ENCODE measurements around the gene DOK3. TPM values are rescaled to one million over a fixed set of nuclear protein-coding genes. Genes with fewer than 3 reads are reported as not detected.

Gene DOK3
- total RNA-seq, 4 donors from 2014 or later, result 6.1 to 16.6 (median 6.6) TPM

DNA sequence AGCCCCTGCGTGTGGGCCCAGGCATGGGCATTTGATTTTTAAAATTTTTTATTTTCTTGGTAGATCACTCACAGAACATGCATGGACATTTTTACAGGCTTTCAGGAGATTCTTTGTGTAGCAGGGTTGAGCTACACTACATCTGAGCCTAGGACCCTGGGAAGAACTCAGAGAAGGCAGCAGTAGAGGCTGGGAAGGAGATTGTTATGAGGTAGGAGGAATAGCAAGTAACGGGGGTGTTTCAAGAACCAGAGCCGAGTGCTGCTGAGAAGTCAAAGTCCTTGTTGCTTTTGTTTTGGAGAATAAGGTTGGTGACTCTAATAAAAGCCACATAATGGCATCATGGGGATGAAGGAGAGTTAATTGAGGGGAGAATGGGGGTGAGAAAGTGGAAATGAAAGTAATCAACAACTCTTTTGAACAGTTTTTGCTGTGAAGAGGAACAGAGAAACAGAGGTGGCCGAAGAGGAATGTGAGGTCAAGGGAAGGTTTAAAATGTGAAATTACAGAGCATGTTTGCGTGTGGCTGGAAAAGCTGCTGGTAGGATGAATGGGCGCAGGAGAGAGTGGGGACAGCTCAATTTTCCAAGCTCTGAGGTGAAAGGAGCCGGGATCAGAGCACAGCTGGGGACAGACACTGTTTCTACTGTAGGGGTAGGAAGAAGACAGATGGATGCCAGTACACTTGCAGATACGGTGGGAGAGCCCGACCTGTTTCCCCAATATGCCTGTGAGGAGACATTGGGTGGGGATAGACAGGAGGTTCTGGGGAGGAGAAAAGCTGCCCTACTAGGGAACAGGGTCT, 7.5 kb downstream of the DOK3 start:
- H3K27ac ChIP-seq, result no peak overlapping the region
- H3K36me3 ChIP-seq, result peaks cover 0 to 4% of the 10 kb centered on the region in 2 donors
- no peaks in the 10 kb centered on the region for H3K27me3 ChIP-seq
- no peak for ATAC-seq
- TF ChIP-seq EP300 (IDR thresholded peaks at IDR 0.05) (no peak), POLR2AphosphoS5 (IDR thresholded peaks at IDR 0.05) (no peak), POLR2A (IDR thresholded peaks at IDR 0.05) (no peak)
- TF ChIP-seq, protein P1, sequence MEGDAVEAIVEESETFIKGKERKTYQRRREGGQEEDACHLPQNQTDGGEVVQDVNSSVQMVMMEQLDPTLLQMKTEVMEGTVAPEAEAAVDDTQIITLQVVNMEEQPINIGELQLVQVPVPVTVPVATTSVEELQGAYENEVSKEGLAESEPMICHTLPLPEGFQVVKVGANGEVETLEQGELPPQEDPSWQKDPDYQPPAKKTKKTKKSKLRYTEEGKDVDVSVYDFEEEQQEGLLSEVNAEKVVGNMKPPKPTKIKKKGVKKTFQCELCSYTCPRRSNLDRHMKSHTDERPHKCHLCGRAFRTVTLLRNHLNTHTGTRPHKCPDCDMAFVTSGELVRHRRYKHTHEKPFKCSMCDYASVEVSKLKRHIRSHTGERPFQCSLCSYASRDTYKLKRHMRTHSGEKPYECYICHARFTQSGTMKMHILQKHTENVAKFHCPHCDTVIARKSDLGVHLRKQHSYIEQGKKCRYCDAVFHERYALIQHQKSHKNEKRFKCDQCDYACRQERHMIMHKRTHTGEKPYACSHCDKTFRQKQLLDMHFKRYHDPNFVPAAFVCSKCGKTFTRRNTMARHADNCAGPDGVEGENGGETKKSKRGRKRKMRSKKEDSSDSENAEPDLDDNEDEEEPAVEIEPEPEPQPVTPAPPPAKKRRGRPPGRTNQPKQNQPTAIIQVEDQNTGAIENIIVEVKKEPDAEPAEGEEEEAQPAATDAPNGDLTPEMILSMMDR (IDR thresholded peaks at IDR 0.05), result no peak
- peaks cover 0 to 26% (median 14%) of the 10 kb centered on the region in 3 donors for H3K4me1 ChIP-seq
- no peaks in the 10 kb centered on the region for H3K9me3 ChIP-seq
- H3K4me3 ChIP-seq, result no peak overlapping the region
- 49 to 50% methylated on average over 6 to 9 of the region's 9 CpGs for WGBS, 2 donors (ENCODE audit: low coverage in 1 of 2)

DNA sequence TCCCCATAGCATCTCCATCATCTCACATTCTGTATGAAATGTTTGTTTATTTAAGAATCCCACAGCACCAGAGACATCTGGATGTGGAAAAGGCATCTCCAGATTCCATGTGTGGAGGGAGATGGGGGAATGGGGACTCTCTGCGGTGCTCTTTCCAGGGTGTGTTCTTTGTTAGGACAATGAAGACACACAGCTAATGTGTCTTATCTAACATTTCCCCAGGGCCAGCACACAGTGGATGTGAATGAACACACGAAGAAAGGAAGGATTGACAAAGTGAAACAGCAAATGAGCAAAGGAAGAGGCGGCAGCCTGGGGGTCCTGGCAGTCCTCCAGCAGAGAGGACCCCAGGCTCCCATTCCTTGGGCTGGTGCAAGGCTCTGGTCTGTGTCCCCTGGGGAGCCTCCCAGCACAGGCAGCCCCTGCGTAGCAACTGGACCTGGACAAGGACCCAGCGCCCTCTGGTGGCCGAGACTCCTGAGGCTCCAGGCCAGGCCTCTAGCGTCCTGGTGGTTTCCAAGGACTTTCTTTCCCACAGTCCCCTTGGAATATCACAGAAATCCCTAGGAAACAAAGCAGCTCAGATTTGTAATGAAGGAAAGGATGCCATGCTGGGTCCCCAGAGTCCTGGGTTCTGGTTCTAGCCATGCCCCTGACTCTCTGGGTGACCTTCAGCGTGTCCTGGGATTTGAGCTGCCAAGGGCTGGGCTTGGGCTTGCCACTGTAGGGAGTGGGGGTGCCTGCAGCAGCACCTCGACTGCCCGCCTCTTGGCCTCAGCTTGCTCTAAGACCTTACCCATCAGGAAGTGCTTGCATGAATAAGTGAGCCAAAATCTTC, 8.7 kb downstream of the DOK3 start:
- Histone ChIP-seq H3K9me3 (no peaks in the 10 kb centered on the region), H3K4me1 (peaks cover 0 to 34% (median 19%) of the 10 kb centered on the region in 3 donors), H3K36me3 (peaks cover 0 to 4% of the 10 kb centered on the region in 2 donors), H3K27ac (peak overlapping the region in 3 of 4 donors; percentile 44 to 76 (median 45)), H3K27me3 (no peaks in the 10 kb centered on the region), H3K4me3 (no peak overlapping the region)
- WGBS, 2 donors (ENCODE audit: low coverage in 1 of 2), result 0 to 23% methylated on average over 3 to 7 of the region's 10 CpGs
- ATAC-seq, result peak; percentile 27
- no peak for TF ChIP-seq POLR2AphosphoS5 (IDR thresholded peaks at IDR 0.05)
- TF ChIP-seq, protein P1 (IDR thresholded peaks at IDR 0.05), result peak in 3 of 4 experiments; percentile 93 to 97 (median 94)

DNA sequence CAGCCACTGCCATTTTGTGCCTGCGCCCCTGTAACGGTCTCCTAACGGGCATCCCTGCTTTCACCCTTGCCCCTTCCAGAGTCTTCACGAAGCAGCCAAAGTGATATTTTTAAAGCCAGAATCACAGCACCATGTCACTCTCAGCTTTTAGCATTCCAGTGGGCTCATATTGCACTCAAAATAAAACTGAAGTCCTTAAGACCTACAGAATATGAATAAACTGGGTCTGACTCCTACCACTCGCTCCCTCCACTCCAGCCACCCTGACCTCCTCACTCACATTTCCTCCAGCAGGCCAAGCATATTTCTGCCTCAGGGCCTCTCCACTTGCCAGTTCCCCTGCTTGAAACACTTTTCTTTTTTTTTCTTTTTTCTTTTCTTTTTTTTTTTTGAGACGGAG, 9.8 kb downstream of the DOK3 start:
- Histone ChIP-seq H3K27ac (peak overlapping the region in 2 of 4 donors; percentile 44 to 45), H3K4me3 (no peak overlapping the region), H3K9me3 (no peaks in the 10 kb centered on the region), H3K27me3 (no peaks in the 10 kb centered on the region), H3K36me3 (peaks cover 0 to 4% of the 10 kb centered on the region in 2 donors), H3K4me1 (peaks cover 0 to 45% (median 29%) of the 10 kb centered on the region in 3 donors)
- TF ChIP-seq POLR2A (IDR thresholded peaks at IDR 0.05) (no peak), EP300 (IDR thresholded peaks at IDR 0.05) (no peak), POLR2AphosphoS5 (IDR thresholded peaks at IDR 0.05) (no peak)
- TF ChIP-seq, protein P1 (IDR thresholded peaks at IDR 0.05), result no peak
- WGBS, 2 donors (ENCODE audit: low coverage in 1 of 2), result 81 to 84% methylated on average over 5 to 6 of the region's 6 CpGs
- no peak for ATAC-seq

DNA sequence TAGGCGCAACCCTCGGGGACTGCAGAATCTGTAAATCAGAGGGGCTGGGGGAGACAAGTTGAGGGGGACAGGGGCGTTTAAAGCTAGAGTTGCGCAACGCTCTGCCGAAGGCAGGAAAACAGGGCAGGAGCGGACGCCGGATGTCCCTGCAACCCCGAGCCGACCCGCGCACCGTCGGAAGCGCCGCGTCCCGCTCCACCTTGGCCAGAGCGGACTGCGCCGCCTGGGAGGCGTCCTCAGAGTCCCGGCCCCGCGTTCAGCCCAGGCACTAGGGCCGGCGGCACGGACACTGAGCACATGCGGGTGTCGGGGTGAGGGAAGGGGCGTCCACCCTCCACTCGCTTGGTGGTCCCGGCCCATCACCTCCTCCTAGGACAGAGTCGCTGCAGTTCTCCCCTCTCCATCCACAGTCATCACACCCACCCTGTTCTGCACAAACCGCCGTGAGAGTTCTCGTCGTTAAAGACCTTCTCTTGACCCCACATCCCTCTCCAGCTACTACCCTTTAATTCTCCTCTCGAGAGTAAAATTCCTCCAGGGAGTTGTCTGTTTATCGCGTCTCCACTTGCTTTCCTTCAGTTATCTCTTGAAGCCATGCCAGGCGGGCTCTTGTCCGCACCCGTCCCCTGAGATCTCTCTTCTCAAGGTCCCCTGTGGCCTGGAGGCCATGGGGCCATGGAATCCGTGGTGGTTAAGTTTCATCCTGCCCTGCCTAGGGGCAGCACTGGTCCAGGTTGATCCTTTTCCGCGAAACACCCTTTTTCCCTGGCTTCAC, 11.4 kb downstream of the DOK3 start:
- ATAC-seq, result peak; percentile 17
- H3K4me1 ChIP-seq, result peaks cover 5 to 61% (median 46%) of the 10 kb centered on the region in 3 donors
- no peaks in the 10 kb centered on the region for H3K9me3 ChIP-seq
- H3K36me3 ChIP-seq, result peaks cover 0 to 4% of the 10 kb centered on the region in 2 donors
- TF ChIP-seq, protein P1 (IDR thresholded peaks at IDR 0.05), result peak in 1 of 4 experiments; percentile 7
- no peak for TF ChIP-seq POLR2A (IDR thresholded peaks at IDR 0.05)
- TF ChIP-seq POLR2AphosphoS5 (IDR thresholded peaks at IDR 0.05), result no peak
- TF ChIP-seq EP300 (IDR thresholded peaks at IDR 0.05), result no peak
- peak overlapping the region; percentile 18 to 97 for H3K4me3 ChIP-seq
- peak overlapping the region; percentile 15 to 99 (median 99) for H3K27ac ChIP-seq
- no peaks in the 10 kb centered on the region for H3K27me3 ChIP-seq
- WGBS, 2 donors (ENCODE audit: low coverage in 1 of 2), result 28 to 37% methylated on average over 7 to 12 of the region's 48 CpGs
